ENCODE results near the gene FKBP14.

FKBP14 gene

DNA sequence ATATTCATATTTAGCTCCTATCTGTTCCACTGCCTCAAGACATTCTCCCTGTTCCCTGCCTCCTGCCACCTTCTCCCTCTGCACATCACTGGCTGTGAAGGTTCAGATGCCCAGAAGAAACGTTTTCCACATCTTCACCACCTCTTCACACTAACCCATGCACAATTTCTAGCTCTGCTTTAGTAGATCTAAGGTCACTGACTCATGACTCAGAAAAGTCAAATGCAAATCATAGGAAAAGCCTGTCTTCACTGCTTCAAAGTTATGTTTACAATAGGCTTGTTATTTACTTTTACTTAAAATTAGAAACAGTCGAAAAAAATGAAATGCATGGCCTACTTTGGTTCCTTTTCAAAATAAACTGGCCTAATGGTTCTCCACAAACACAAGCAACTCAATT is 39.4 kb downstream of the FKBP14 start:
- TF ChIP-seq GLIS3 (CRISPR knock-in tag; IDR thresholded peaks at IDR 0.05), result no peak
- TF ChIP-seq ZNF565 (CRISPR knock-in tag; conservative IDR thresholded peaks at IDR 0.05; ENCODE audit: low read depth), result no peak
- no peak for TF ChIP-seq ESRRG (CRISPR knock-in tag; IDR thresholded peaks at IDR 0.05)
- TF ChIP-seq PPARA (CRISPR knock-in tag; IDR thresholded peaks at IDR 0.05; ENCODE audit: borderline replicate concordance), result no peak
- TF ChIP-seq ARNTL (CRISPR knock-in tag; IDR thresholded peaks at IDR 0.05; ENCODE audit: borderline replicate concordance, low read depth), result no peak
- no peak for TF ChIP-seq ISL1 (CRISPR knock-in tag; IDR thresholded peaks at IDR 0.05)
- TF ChIP-seq, protein P1, sequence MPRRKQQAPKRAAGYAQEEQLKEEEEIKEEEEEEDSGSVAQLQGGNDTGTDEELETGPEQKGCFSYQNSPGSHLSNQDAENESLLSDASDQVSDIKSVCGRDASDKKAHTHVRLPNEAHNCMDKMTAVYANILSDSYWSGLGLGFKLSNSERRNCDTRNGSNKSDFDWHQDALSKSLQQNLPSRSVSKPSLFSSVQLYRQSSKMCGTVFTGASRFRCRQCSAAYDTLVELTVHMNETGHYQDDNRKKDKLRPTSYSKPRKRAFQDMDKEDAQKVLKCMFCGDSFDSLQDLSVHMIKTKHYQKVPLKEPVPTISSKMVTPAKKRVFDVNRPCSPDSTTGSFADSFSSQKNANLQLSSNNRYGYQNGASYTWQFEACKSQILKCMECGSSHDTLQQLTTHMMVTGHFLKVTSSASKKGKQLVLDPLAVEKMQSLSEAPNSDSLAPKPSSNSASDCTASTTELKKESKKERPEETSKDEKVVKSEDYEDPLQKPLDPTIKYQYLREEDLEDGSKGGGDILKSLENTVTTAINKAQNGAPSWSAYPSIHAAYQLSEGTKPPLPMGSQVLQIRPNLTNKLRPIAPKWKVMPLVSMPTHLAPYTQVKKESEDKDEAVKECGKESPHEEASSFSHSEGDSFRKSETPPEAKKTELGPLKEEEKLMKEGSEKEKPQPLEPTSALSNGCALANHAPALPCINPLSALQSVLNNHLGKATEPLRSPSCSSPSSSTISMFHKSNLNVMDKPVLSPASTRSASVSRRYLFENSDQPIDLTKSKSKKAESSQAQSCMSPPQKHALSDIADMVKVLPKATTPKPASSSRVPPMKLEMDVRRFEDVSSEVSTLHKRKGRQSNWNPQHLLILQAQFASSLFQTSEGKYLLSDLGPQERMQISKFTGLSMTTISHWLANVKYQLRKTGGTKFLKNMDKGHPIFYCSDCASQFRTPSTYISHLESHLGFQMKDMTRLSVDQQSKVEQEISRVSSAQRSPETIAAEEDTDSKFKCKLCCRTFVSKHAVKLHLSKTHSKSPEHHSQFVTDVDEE (CRISPR knock-in tag; IDR thresholded peaks at IDR 0.05), result no peak
- TF ChIP-seq ZNF8 (CRISPR knock-in tag; IDR thresholded peaks at IDR 0.05), result no peak
- no peak for TF ChIP-seq CSDC2 (CRISPR knock-in tag; IDR thresholded peaks at IDR 0.05)
- TF ChIP-seq, protein P2, sequence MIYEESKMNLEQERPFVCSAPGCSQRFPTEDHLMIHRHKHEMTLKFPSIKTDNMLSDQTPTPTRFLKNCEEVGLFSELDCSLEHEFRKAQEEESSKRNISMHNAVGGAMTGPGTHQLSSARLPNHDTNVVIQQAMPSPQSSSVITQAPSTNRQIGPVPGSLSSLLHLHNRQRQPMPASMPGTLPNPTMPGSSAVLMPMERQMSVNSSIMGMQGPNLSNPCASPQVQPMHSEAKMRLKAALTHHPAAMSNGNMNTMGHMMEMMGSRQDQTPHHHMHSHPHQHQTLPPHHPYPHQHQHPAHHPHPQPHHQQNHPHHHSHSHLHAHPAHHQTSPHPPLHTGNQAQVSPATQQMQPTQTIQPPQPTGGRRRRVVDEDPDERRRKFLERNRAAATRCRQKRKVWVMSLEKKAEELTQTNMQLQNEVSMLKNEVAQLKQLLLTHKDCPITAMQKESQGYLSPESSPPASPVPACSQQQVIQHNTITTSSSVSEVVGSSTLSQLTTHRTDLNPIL (CRISPR knock-in tag; IDR thresholded peaks at IDR 0.05; ENCODE audit: low read depth), result no peak
- TF ChIP-seq OSR1 (CRISPR knock-in tag; IDR thresholded peaks at IDR 0.05), result no peak
- TF ChIP-seq, protein P3, sequence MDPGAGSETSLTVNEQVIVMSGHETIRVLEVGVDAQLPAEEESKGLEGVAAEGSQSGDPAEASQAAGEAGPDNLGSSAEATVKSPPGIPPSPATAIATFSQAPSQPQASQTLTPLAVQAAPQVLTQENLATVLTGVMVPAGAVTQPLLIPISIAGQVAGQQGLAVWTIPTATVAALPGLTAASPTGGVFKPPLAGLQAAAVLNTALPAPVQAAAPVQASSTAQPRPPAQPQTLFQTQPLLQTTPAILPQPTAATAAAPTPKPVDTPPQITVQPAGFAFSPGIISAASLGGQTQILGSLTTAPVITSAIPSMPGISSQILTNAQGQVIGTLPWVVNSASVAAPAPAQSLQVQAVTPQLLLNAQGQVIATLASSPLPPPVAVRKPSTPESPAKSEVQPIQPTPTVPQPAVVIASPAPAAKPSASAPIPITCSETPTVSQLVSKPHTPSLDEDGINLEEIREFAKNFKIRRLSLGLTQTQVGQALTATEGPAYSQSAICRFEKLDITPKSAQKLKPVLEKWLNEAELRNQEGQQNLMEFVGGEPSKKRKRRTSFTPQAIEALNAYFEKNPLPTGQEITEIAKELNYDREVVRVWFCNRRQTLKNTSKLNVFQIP (CRISPR knock-in tag; IDR thresholded peaks at IDR 0.05; ENCODE audit: borderline replicate concordance, low read depth), result no peak
- TF ChIP-seq, protein P4, sequence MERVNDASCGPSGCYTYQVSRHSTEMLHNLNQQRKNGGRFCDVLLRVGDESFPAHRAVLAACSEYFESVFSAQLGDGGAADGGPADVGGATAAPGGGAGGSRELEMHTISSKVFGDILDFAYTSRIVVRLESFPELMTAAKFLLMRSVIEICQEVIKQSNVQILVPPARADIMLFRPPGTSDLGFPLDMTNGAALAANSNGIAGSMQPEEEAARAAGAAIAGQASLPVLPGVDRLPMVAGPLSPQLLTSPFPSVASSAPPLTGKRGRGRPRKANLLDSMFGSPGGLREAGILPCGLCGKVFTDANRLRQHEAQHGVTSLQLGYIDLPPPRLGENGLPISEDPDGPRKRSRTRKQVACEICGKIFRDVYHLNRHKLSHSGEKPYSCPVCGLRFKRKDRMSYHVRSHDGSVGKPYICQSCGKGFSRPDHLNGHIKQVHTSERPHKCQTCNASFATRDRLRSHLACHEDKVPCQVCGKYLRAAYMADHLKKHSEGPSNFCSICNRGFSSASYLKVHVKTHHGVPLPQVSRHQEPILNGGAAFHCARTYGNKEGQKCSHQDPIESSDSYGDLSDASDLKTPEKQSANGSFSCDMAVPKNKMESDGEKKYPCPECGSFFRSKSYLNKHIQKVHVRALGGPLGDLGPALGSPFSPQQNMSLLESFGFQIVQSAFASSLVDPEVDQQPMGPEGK (CRISPR knock-in tag; IDR thresholded peaks at IDR 0.05; ENCODE audit: borderline replicate concordance), result no peak
- TF ChIP-seq, protein P5, sequence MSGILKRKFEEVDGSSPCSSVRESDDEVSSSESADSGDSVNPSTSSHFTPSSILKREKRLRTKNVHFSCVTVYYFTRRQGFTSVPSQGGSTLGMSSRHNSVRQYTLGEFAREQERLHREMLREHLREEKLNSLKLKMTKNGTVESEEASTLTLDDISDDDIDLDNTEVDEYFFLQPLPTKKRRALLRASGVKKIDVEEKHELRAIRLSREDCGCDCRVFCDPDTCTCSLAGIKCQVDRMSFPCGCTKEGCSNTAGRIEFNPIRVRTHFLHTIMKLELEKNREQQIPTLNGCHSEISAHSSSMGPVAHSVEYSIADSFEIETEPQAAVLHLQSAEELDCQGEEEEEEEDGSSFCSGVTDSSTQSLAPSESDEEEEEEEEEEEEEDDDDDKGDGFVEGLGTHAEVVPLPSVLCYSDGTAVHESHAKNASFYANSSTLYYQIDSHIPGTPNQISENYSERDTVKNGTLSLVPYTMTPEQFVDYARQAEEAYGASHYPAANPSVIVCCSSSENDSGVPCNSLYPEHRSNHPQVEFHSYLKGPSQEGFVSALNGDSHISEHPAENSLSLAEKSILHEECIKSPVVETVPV (CRISPR knock-in tag; IDR thresholded peaks at IDR 0.05), result no peak
- TF ChIP-seq TCF4 (CRISPR knock-in tag; IDR thresholded peaks at IDR 0.05; ENCODE audit: borderline replicate concordance), result no peak
- no peak for TF ChIP-seq ZNF70 (CRISPR knock-in tag; IDR thresholded peaks at IDR 0.05)
- no peak for TF ChIP-seq TOX (CRISPR knock-in tag; IDR thresholded peaks at IDR 0.05; ENCODE audit: borderline replicate concordance)
- ATAC-seq, result no peak

DNA sequence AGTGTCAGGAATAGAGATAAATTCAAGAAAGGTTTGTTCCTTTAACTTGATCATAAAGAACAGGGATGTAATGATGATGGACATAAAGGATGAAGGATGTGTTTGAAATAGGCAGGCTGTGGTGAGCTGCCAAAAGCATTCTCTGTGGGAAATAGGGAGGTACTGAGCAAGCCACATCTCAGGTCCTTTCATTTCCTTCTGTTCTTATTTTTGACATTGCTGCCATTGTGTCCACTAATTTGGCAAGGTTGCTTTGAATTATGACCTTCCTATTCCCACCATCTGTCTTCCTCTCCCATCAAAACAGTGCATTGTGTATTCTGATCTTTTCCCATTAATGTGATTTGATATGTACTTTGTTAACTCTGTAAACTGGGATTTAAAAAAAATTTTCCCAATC is 46.4 kb downstream of the FKBP14 start:
- no peak for ATAC-seq
- TF ChIP-seq ARNTL (CRISPR knock-in tag; IDR thresholded peaks at IDR 0.05; ENCODE audit: borderline replicate concordance, low read depth), result no peak
- no peak for TF ChIP-seq ISL1 (CRISPR knock-in tag; IDR thresholded peaks at IDR 0.05)
- TF ChIP-seq, protein P2 (CRISPR knock-in tag; IDR thresholded peaks at IDR 0.05; ENCODE audit: low read depth), result no peak
- no peak for TF ChIP-seq GLIS3 (CRISPR knock-in tag; IDR thresholded peaks at IDR 0.05)
- no peak for TF ChIP-seq ZNF565 (CRISPR knock-in tag; conservative IDR thresholded peaks at IDR 0.05; ENCODE audit: low read depth)
- no peak for TF ChIP-seq ZFP30 (CRISPR knock-in tag; IDR thresholded peaks at IDR 0.05)

All from SK-N-SH treated with all-trans-retinoic acid at 6 μM for 48 hours (cell line).